GM23338 (cell line): ENCODE results near the gene PCIF1. TPM values are rescaled to one million over a fixed set of nuclear protein-coding genes. Genes with fewer than 3 reads are reported as not detected.

Source experiments
- ATAC-seq: fragments of 200-7000 bp; cut with Tn5 transposase; 3 replicates; pipeline ENCODE4 v1.9.1; 2020
- DNase-seq: peaks from one replicate; pipeline ENCODE4 v3.0.0-alpha.2; 2015; ENCODE audit warnings: low spot score
- H2AFZ ChIP-seq: fragments of 200-600 bp; sonication (generic); 2 replicates; pipeline ENCODE4 v1.8.0; 2016; ENCODE audit warnings: antibody characterized with exemption, mild to moderate bottlenecking, moderate library complexity
- H3F3A ChIP-seq: fragments of 200-600 bp; sonication (generic); replicated peaks from 2 replicates; pipeline ENCODE4 v1.8.0; 2017; ENCODE audit warnings: antibody characterized with exemption, mixed run types, low read depth
- H3K27ac ChIP-seq: fragments of 200-600 bp; sonication (generic); 2 replicates; pipeline ENCODE4 v1.6.1; 2016; ENCODE audit warnings: low read depth
- H3K27me3 ChIP-seq: fragments of 200-600 bp; sonication (generic); 2 replicates; pipeline ENCODE4 v1.8.0; 2016; ENCODE audit warnings: mild to moderate bottlenecking, mixed run types, moderate library complexity; ENCODE audit not compliant: insufficient read depth
- H3K36me3 ChIP-seq: fragments of 200-600 bp; sonication (generic); 2 replicates; pipeline ENCODE4 v1.8.0; 2016; ENCODE audit warnings: mild to moderate bottlenecking; ENCODE audit not compliant: insufficient read depth
- H3K4me1 ChIP-seq: fragments of 200-600 bp; sonication (generic); 2 replicates; pipeline ENCODE4 v1.8.0; 2016; ENCODE audit warnings: mild to moderate bottlenecking, moderate library complexity; ENCODE audit not compliant: insufficient read depth
- H3K4me2 ChIP-seq: fragments of 200-600 bp; sonication (generic); 2 replicates; pipeline ENCODE4 v1.7.1; 2017; ENCODE audit warnings: mixed run types
- H3K4me3 ChIP-seq: fragments of 200-600 bp; sonication (generic); 2 replicates; pipeline ENCODE4 v1.6.1; 2016; ENCODE audit warnings: mixed run types
- H3K79me2 ChIP-seq: fragments of 200-600 bp; sonication (generic); replicated peaks from 2 replicates; pipeline ENCODE4 v1.8.0; 2017; ENCODE audit warnings: mild to moderate bottlenecking; ENCODE audit not compliant: insufficient read depth
- H3K9me2 ChIP-seq: fragments of 200-600 bp; sonication (generic); 2 replicates; pipeline ENCODE4 v1.8.0; 2017; ENCODE audit not compliant: insufficient read depth
- H4K20me1 ChIP-seq: fragments of 200-600 bp; sonication (generic); replicated peaks from 2 replicates; pipeline ENCODE4 v1.8.0; 2017; ENCODE audit warnings: mild to moderate bottlenecking; ENCODE audit not compliant: insufficient read depth
- H3K27ac Mint-ChIP-seq: 2 replicates; pipeline ENCODE4 v1.8.0; 2020; ENCODE audit warnings: inconsistent platforms, mild to moderate bottlenecking, moderate library complexity, mixed read lengths
- H3K27me3 Mint-ChIP-seq: 3 replicates; pipeline ENCODE4 v1.8.0; 2022; ENCODE audit warnings: low read depth, mild to moderate bottlenecking, moderate library complexity, mixed read lengths, inconsistent platforms; ENCODE audit not compliant: insufficient read depth, poor library complexity
- H3K36me3 Mint-ChIP-seq: 3 replicates; pipeline ENCODE4 v1.8.0; 2021; ENCODE audit warnings: low read depth, mild to moderate bottlenecking, inconsistent platforms, moderate library complexity, mixed read lengths
- H3K4me1 Mint-ChIP-seq: 3 replicates; pipeline ENCODE4 v1.8.0; 2020; ENCODE audit warnings: mild to moderate bottlenecking, inconsistent platforms, mixed read lengths
- H3K4me3 Mint-ChIP-seq: 3 replicates; pipeline ENCODE4 v1.8.0; 2021; ENCODE audit warnings: moderate library complexity, mild to moderate bottlenecking, inconsistent platforms, mixed read lengths
- H3K9me3 Mint-ChIP-seq: 3 replicates; pipeline ENCODE4 v1.8.0; 2020; ENCODE audit warnings: moderate library complexity, mild to moderate bottlenecking, inconsistent platforms, mixed read lengths
- CREB1 ChIP-seq: fragments of 250-450 bp; sonication (Bioruptor Pico); IDR thresholded peaks from 2 replicates; pipeline ENCODE4 v1.5.0; 2020; ENCODE audit warnings: low read depth, mild to moderate bottlenecking, moderate library complexity
- EZH2 ChIP-seq: fragments of 200-600 bp; sonication (generic); IDR thresholded peaks from one replicate; pipeline ENCODE4 v1.8.0; 2017; ENCODE audit warnings: antibody characterized with exemption, mild to moderate bottlenecking, low read depth; ENCODE audit not compliant: unreplicated experiment
- EZH2phosphoT487 ChIP-seq: fragments of 200-600 bp; sonication (generic); IDR thresholded peaks from one replicate; pipeline ENCODE4 v1.8.1; 2018; ENCODE audit warnings: antibody characterized with exemption; ENCODE audit not compliant: unreplicated experiment
- JUNB ChIP-seq: IDR thresholded peaks from one replicate; pipeline ENCODE4 v1.6.1; 2016; ENCODE audit warnings: antibody characterized with exemption; ENCODE audit not compliant: unreplicated experiment
- NANOG ChIP-seq: IDR thresholded peaks from 2 replicates; pipeline ENCODE4 v1.6.1; 2016; ENCODE audit warnings: antibody characterized with exemption, borderline replicate concordance
- POLR2AphosphoS5 ChIP-seq: IDR thresholded peaks from 2 replicates; pipeline ENCODE4 v1.6.1; 2016; ENCODE audit warnings: antibody characterized with exemption, low read depth
- STAT1 ChIP-seq: IDR thresholded peaks from one replicate; pipeline ENCODE4 v1.6.1; 2016; ENCODE audit warnings: antibody characterized with exemption; ENCODE audit not compliant: unreplicated experiment
- ZNF114 ChIP-seq: fragments of 250-450 bp; sonication (Bioruptor Pico); IDR thresholded peaks from 2 replicates; pipeline ENCODE4 v1.5.0; 2020; ENCODE audit warnings: mild to moderate bottlenecking, moderate library complexity
- ZNF331 ChIP-seq: fragments of 250-450 bp; sonication (Bioruptor Pico); IDR thresholded peaks from 2 replicates; pipeline ENCODE4 v1.5.0; 2020; ENCODE audit warnings: low read depth, mild to moderate bottlenecking, moderate library complexity
- polyA plus RNA-seq: library from polyadenylated mRNA; unstranded; fragments of >200 nt; fragmentation: Nextera tagmentation; extraction: Ambion mirVana; gene quantifications from 2 replicates; pipeline ENCODE4 v1.2.1, GENCODE V29; 2016
- total RNA-seq: library from RNA; depleted of rRNA; stranded (reverse); fragments of >200 nt; shearing (Covaris generic); gene quantifications from 2 replicates; pipeline ENCODE4 v1.2.3, GENCODE V29; 2014
- TF ChIP-seq, protein P1 (sequence below): IDR thresholded peaks from 2 replicates; pipeline ENCODE4 v1.6.1; 2016; ENCODE audit warnings: antibody characterized with exemption
- TF ChIP-seq, protein P2 (sequence below), 2 experiments: fragments of 200-600 bp in 1 of 2; sonication (generic) in 1 of 2; conservative IDR thresholded peaks; 2 replicates each; pipeline versions ENCODE4 v1.5.1 to v1.6.1; 2016 to 2017; ENCODE audit warnings: antibody characterized with exemption in 2 of 2, low read depth in 2 of 2, mild to moderate bottlenecking in 2 of 2, moderate library complexity in 1 of 2
- TF ChIP-seq, protein P3 (sequence below): fragments of 250-450 bp; sonication (Bioruptor Pico); IDR thresholded peaks from 2 replicates; pipeline ENCODE4 v1.5.0; 2020; ENCODE audit warnings: mild to moderate bottlenecking, moderate library complexity
- TF ChIP-seq, protein P4 (sequence below): IDR thresholded peaks from one replicate; pipeline ENCODE4 v1.6.1; 2018; ENCODE audit warnings: antibody characterized with exemption; ENCODE audit not compliant: unreplicated experiment

Gene PCIF1
- total and polyA plus RNA-seq, 2 experiments from 2014 or later, result 26.1 to 28.3 TPM

DNA sequence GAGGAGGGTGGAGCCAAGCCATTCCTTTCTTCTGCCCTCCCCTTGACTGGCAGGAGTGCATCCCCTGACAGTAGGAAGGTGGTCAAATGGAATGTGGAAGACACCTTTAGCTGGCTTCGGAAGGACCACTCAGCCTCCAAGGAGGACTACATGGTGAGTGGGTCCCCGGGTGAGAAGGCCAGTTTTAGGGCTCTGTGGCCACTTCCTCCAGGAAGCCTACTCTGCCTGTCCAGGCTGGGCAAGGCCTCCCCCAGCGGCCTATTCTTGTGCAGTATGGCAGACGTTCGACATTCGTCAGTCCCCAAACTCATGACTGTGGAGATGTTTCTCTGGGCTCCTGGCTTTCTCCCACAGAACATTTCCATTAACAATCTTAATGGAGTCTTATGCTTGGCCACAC is 9.1 kb downstream of the PCIF1 start:
- H3K79me2 ChIP-seq, result no peaks in the 10 kb centered on the region
- no peak overlapping the region for H3K27ac Mint-ChIP-seq
- TF ChIP-seq, protein P1, sequence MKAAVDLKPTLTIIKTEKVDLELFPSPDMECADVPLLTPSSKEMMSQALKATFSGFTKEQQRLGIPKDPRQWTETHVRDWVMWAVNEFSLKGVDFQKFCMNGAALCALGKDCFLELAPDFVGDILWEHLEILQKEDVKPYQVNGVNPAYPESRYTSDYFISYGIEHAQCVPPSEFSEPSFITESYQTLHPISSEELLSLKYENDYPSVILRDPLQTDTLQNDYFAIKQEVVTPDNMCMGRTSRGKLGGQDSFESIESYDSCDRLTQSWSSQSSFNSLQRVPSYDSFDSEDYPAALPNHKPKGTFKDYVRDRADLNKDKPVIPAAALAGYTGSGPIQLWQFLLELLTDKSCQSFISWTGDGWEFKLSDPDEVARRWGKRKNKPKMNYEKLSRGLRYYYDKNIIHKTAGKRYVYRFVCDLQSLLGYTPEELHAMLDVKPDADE, result no peak
- TF ChIP-seq ZNF114 (no peak), ZNF331 (no peak), POLR2AphosphoS5 (no peak), NANOG (no peak), EZH2phosphoT487 (no peak), STAT1 (no peak), CREB1 (CRISPR knock-in tag) (no peak), EZH2 (no peak), JUNB (no peak)
- TF ChIP-seq, protein P2, sequence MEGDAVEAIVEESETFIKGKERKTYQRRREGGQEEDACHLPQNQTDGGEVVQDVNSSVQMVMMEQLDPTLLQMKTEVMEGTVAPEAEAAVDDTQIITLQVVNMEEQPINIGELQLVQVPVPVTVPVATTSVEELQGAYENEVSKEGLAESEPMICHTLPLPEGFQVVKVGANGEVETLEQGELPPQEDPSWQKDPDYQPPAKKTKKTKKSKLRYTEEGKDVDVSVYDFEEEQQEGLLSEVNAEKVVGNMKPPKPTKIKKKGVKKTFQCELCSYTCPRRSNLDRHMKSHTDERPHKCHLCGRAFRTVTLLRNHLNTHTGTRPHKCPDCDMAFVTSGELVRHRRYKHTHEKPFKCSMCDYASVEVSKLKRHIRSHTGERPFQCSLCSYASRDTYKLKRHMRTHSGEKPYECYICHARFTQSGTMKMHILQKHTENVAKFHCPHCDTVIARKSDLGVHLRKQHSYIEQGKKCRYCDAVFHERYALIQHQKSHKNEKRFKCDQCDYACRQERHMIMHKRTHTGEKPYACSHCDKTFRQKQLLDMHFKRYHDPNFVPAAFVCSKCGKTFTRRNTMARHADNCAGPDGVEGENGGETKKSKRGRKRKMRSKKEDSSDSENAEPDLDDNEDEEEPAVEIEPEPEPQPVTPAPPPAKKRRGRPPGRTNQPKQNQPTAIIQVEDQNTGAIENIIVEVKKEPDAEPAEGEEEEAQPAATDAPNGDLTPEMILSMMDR (conservative IDR thresholded peaks at IDR 0.05; ENCODE audit: low read depth in 2 of 2), result no peak
- TF ChIP-seq, protein P3, sequence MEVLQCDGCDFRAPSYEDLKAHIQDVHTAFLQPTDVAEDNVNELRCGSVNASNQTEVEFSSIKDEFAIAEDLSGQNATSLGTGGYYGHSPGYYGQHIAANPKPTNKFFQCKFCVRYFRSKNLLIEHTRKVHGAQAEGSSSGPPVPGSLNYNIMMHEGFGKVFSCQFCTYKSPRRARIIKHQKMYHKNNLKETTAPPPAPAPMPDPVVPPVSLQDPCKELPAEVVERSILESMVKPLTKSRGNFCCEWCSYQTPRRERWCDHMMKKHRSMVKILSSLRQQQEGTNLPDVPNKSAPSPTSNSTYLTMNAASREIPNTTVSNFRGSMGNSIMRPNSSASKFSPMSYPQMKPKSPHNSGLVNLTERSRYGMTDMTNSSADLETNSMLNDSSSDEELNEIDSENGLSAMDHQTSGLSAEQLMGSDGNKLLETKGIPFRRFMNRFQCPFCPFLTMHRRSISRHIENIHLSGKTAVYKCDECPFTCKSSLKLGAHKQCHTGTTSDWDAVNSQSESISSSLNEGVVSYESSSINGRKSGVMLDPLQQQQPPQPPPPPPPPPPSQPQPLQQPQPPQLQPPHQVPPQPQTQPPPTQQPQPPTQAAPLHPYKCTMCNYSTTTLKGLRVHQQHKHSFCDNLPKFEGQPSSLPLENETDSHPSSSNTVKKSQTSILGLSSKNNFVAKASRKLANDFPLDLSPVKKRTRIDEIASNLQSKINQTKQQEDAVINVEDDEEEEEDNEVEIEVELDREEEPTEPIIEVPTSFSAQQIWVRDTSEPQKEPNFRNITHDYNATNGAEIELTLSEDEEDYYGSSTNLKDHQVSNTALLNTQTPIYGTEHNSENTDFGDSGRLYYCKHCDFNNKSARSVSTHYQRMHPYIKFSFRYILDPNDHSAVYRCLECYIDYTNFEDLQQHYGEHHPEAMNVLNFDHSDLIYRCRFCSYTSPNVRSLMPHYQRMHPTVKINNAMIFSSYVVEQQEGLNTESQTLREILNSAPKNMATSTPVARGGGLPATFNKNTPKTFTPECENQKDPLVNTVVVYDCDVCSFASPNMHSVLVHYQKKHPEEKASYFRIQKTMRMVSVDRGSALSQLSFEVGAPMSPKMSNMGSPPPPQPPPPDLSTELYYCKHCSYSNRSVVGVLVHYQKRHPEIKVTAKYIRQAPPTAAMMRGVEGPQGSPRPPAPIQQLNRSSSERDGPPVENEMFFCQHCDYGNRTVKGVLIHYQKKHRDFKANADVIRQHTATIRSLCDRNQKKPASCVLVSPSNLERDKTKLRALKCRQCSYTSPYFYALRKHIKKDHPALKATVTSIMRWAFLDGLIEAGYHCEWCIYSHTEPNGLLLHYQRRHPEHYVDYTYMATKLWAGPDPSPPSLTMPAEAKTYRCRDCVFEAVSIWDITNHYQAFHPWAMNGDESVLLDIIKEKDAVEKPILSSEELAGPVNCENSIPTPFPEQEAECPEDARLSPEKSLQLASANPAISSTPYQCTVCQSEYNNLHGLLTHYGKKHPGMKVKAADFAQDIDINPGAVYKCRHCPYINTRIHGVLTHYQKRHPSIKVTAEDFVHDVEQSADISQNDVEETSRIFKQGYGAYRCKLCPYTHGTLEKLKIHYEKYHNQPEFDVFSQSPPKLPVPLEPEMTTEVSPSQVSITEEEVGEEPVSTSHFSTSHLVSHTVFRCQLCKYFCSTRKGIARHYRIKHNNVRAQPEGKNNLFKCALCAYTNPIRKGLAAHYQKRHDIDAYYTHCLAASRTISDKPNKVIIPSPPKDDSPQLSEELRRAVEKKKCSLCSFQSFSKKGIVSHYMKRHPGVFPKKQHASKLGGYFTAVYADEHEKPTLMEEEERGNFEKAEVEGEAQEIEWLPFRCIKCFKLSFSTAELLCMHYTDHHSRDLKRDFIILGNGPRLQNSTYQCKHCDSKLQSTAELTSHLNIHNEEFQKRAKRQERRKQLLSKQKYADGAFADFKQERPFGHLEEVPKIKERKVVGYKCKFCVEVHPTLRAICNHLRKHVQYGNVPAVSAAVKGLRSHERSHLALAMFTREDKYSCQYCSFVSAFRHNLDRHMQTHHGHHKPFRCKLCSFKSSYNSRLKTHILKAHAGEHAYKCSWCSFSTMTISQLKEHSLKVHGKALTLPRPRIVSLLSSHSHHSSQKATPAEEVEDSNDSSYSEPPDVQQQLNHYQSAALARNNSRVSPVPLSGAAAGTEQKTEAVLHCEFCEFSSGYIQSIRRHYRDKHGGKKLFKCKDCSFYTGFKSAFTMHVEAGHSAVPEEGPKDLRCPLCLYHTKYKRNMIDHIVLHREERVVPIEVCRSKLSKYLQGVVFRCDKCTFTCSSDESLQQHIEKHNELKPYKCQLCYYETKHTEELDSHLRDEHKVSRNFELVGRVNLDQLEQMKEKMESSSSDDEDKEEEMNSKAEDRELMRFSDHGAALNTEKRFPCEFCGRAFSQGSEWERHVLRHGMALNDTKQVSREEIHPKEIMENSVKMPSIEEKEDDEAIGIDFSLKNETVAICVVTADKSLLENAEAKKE, result no peak
- TF ChIP-seq, protein P4, sequence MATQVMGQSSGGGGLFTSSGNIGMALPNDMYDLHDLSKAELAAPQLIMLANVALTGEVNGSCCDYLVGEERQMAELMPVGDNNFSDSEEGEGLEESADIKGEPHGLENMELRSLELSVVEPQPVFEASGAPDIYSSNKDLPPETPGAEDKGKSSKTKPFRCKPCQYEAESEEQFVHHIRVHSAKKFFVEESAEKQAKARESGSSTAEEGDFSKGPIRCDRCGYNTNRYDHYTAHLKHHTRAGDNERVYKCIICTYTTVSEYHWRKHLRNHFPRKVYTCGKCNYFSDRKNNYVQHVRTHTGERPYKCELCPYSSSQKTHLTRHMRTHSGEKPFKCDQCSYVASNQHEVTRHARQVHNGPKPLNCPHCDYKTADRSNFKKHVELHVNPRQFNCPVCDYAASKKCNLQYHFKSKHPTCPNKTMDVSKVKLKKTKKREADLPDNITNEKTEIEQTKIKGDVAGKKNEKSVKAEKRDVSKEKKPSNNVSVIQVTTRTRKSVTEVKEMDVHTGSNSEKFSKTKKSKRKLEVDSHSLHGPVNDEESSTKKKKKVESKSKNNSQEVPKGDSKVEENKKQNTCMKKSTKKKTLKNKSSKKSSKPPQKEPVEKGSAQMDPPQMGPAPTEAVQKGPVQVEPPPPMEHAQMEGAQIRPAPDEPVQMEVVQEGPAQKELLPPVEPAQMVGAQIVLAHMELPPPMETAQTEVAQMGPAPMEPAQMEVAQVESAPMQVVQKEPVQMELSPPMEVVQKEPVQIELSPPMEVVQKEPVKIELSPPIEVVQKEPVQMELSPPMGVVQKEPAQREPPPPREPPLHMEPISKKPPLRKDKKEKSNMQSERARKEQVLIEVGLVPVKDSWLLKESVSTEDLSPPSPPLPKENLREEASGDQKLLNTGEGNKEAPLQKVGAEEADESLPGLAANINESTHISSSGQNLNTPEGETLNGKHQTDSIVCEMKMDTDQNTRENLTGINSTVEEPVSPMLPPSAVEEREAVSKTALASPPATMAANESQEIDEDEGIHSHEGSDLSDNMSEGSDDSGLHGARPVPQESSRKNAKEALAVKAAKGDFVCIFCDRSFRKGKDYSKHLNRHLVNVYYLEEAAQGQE, result no peak
- H3K9me3 Mint-ChIP-seq, result no peaks in the 10 kb centered on the region
- no peak for ATAC-seq
- no peaks in the 10 kb centered on the region for H3K27me3 ChIP-seq
- no peaks in the 10 kb centered on the region; the same call in 1 of the 2 replicates for H3K4me1 ChIP-seq
- no peak overlapping the region for H3K4me3 Mint-ChIP-seq
- H2AFZ ChIP-seq, result no peak overlapping the region
- no peaks in the 10 kb centered on the region; the same call in 1 of the 2 replicates for H4K20me1 ChIP-seq
- peaks cover 34% of the 10 kb centered on the region for H3K36me3 ChIP-seq
- H3K36me3 Mint-ChIP-seq, result peaks cover 60% of the 10 kb centered on the region
- H3K9me2 ChIP-seq, result no peaks in the 10 kb centered on the region
- peaks cover 7% of the 10 kb centered on the region for H3F3A ChIP-seq
- H3K4me1 Mint-ChIP-seq, result peaks cover 7% of the 10 kb centered on the region
- DNase-seq, result no peak
- H3K4me2 ChIP-seq, result no peak overlapping the region
- H3K27ac ChIP-seq, result no peak overlapping the region
- H3K27me3 Mint-ChIP-seq, result no peaks in the 10 kb centered on the region
- no peak overlapping the region for H3K4me3 ChIP-seq
